Measurements from ENCODE around the gene CIB4. TPM values are rescaled to one million over a fixed set of nuclear protein-coding genes. Genes with fewer than 3 reads are reported as not detected.

Gene CIB4
- total RNA-seq, 1 donor from 2014 or later, result not detected

DNA sequence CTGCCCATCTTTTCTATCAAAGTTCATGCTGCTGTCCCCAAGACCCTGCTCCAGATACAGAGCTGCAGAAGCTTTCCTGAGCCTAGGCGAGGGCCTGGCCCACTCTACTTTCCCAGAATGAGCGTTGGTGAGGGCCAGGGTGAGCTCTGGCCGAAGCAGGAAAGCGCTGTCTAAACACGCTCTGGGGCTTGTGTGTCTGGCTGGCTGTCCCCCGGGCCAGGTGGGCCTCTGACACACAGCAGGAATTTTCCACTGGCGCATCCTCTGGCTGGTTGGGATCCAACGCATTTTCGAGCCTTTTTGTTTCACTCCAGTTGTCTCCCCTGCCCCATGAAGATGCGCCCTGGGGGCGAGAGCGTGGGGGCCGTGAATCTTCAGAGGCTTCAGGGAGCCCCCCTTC lies 33.6 kb upstream of the CIB4 start:
- H3K4me3 ChIP-seq (ENCODE audit: low read depth, low read length), result no peak overlapping the region
- no peaks in the 10 kb centered on the region for H3K36me3 ChIP-seq (ENCODE audit: control insufficient read depth, insufficient read depth, low read length)
- TF ChIP-seq, protein P1, sequence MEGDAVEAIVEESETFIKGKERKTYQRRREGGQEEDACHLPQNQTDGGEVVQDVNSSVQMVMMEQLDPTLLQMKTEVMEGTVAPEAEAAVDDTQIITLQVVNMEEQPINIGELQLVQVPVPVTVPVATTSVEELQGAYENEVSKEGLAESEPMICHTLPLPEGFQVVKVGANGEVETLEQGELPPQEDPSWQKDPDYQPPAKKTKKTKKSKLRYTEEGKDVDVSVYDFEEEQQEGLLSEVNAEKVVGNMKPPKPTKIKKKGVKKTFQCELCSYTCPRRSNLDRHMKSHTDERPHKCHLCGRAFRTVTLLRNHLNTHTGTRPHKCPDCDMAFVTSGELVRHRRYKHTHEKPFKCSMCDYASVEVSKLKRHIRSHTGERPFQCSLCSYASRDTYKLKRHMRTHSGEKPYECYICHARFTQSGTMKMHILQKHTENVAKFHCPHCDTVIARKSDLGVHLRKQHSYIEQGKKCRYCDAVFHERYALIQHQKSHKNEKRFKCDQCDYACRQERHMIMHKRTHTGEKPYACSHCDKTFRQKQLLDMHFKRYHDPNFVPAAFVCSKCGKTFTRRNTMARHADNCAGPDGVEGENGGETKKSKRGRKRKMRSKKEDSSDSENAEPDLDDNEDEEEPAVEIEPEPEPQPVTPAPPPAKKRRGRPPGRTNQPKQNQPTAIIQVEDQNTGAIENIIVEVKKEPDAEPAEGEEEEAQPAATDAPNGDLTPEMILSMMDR (IDR thresholded peaks at IDR 0.05; ENCODE audit: insufficient read depth, low read length, poor library complexity, severe bottlenecking), result no peak
- H3K27me3 ChIP-seq (ENCODE audit: control insufficient read depth, insufficient read depth, low read length), result peaks cover 12% of the 10 kb centered on the region
- no peak for DNase-seq (ENCODE audit: low read depth)

DNA sequence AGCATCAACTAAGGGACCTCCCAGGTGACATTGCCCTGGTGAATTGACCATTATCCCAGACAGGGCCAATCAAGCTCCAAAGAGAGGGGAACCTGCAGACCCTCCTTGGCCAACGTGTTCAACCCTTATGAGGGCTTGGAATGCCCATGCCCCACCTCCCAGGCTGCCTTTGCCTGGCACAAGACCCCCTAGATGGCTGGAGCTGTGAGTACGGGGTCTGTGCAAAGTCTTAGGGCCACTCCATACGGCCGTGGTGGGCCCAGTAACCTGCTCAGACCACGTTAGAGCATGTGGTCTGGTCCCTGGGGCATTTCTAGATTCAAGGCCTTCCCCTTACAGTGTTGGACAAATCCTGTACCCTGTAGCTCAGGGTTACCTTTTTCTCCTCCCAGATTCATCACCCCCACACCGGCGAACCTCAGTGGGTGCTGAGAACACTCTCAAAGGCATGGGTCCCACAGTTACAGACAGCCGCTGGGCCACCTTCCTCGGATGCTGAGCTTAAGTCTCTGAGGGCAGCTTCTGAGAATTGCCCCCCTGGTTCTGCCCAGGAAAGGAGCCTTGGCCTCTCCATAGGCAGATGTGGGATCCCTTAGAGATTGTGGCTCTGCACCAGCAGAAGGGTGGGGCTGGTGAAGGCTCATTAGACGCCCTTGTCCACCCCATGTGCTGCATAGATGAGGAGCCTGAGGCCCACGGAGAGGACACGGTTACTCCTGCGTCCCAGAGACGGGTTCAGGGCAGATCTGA lies 33.0 kb upstream of the CIB4 start:
- no peak overlapping the region for H3K4me3 ChIP-seq (ENCODE audit: low read depth, low read length)
- no peak for DNase-seq (ENCODE audit: low read depth)
- TF ChIP-seq, protein P1 (IDR thresholded peaks at IDR 0.05; ENCODE audit: insufficient read depth, low read length, poor library complexity, severe bottlenecking), result no peak
- peaks cover 12% of the 10 kb centered on the region for H3K27me3 ChIP-seq (ENCODE audit: control insufficient read depth, insufficient read depth, low read length)
- no peaks in the 10 kb centered on the region for H3K36me3 ChIP-seq (ENCODE audit: control insufficient read depth, insufficient read depth, low read length)

GRCh38 chr2:26672818-26673393 lies 31.7 kb upstream of the CIB4 start:
- H3K4me3 ChIP-seq (ENCODE audit: low read depth, low read length), result no peak overlapping the region
- no peak for DNase-seq (ENCODE audit: low read depth)
- H3K27me3 ChIP-seq (ENCODE audit: control insufficient read depth, insufficient read depth, low read length), result peaks cover 12% of the 10 kb centered on the region
- no peaks in the 10 kb centered on the region for H3K36me3 ChIP-seq (ENCODE audit: control insufficient read depth, insufficient read depth, low read length)
- TF ChIP-seq, protein P1 (IDR thresholded peaks at IDR 0.05; ENCODE audit: insufficient read depth, low read length, poor library complexity, severe bottlenecking), result no peak

DNA sequence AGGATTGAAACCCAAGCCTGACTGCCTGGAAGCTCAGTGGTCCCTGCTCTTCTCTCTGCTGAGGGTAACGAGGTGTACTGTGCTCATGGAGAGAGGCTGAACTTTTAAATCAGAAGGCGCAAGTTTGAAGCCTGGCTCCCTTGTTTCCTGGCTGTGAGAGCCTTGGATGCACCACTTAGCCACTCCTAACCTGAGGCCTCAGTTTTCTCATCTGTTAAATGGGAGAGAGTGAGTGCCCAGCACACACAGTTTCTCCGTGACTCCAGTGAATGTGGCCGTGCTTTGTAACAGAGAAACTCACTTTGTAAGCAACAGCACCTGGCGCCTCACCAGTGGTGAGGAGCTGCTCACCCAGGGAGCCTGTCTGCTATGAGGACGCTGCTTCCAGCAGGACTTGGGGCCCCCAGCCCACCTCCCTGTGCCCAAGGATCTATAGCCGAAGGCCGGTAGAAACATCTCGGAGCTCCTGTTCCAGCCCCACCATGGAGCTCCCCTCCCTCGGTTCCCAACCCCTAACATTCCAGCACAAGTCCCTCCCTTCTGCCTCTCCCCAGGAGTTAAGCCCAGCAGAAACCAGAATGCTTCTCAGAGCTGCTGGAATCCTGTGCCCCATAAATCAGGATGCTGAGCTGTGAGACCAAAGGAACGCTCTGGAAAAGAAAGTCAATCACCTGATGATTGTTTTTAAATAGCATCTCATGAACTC lies 31.1 kb upstream of the CIB4 start:
- TF ChIP-seq, protein P1 (IDR thresholded peaks at IDR 0.05; ENCODE audit: insufficient read depth, low read length, poor library complexity, severe bottlenecking), result no peak
- DNase-seq (ENCODE audit: low read depth), result no peak
- Histone ChIP-seq H3K4me3 (ENCODE audit: low read depth, low read length) (no peak overlapping the region), H3K36me3 (ENCODE audit: control insufficient read depth, insufficient read depth, low read length) (no peaks in the 10 kb centered on the region), H3K27me3 (ENCODE audit: control insufficient read depth, insufficient read depth, low read length) (peaks cover 12% of the 10 kb centered on the region)

DNA sequence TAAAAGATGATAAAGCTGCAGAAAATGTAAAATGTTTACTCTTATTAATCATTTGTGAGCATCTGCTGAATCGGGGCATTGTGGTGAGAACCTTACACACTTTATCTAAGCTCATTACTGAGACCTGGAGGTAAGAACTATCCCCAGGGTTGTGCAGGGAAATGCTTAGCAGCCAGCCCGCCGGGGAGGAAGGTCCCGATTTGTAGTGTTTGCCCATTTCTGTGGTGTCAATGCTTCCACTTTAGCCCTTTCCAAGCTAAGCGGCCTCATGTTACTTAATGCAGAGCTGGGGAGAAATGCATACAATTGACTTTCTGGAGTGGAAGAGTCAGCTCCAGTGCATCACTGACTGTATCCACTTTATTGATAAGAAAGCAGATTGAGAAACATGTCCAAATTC lies 30.5 kb upstream of the CIB4 start:
- TF ChIP-seq, protein P1 (IDR thresholded peaks at IDR 0.05; ENCODE audit: insufficient read depth, low read length, poor library complexity, severe bottlenecking), result no peak
- peaks cover 12% of the 10 kb centered on the region for H3K27me3 ChIP-seq (ENCODE audit: control insufficient read depth, insufficient read depth, low read length)
- H3K4me3 ChIP-seq (ENCODE audit: low read depth, low read length), result no peak overlapping the region
- DNase-seq (ENCODE audit: low read depth), result no peak
- no peaks in the 10 kb centered on the region for H3K36me3 ChIP-seq (ENCODE audit: control insufficient read depth, insufficient read depth, low read length)
